A549 (cell line): ENCODE data around the gene LDLRAD4.

Experiments
- BHLHE40 ChIP-seq: IDR thresholded peaks from 2 replicates; pipeline ENCODE4 v1.6.1; 2012; ENCODE audit warnings: low read depth, low read length, inconsistent platforms
- CBX2 ChIP-seq: fragments of 200-600 bp; sonication (generic); IDR thresholded peaks from 2 replicates; pipeline ENCODE4 v1.6.1; 2016; ENCODE audit warnings: low read depth, mild to moderate bottlenecking, borderline replicate concordance
- CBX8 ChIP-seq: fragments of 200-600 bp; sonication (generic); IDR thresholded peaks from 2 replicates; pipeline ENCODE4 v1.6.1; 2016
- CHD4 ChIP-seq: fragments of 200-600 bp; sonication (generic); IDR thresholded peaks from 2 replicates; pipeline ENCODE4 v1.6.1; 2016; ENCODE audit warnings: antibody characterized with exemption, mild to moderate bottlenecking, borderline replicate concordance
- CTCF ChIP-seq: fragments of >200 bp; sonication (Bioruptor Twin); formaldehyde crosslinking; IDR thresholded peaks from 3 replicates; pipeline ENCODE4 v1.5.1; 2016
- EP300 ChIP-seq, 2 experiments: fragments of >200 bp; sonication (Bioruptor Twin); formaldehyde crosslinking; IDR thresholded peaks; 2 replicates in 1 of 2; 3 replicates in 1 of 2; pipeline ENCODE4 v1.6.1; 2016 to 2017
- GATA3 ChIP-seq: IDR thresholded peaks from 2 replicates; pipeline ENCODE4 v1.6.1; 2012; ENCODE audit warnings: borderline replicate concordance
- HDAC2 ChIP-seq: fragments of 200-600 bp; sonication (generic); IDR thresholded peaks from 2 replicates; pipeline ENCODE4 v1.6.1; 2016
- POLR2A ChIP-seq: IDR thresholded peaks from 2 replicates; pipeline ENCODE4 v1.6.1; 2012; ENCODE audit warnings: mild to moderate bottlenecking, low read length
- RAD21 ChIP-seq, 2 experiments: fragments of >200 bp in 1 of 2; sonication (Bioruptor Twin) in 1 of 2; formaldehyde crosslinking in 1 of 2; IDR thresholded peaks in 1 of 2; conservative IDR thresholded peaks in 1 of 2; 2 replicates in 1 of 2; 3 replicates in 1 of 2; pipeline ENCODE4 v1.6.1; 2012 to 2018; ENCODE audit warnings: inconsistent platforms in 1 of 2
- REST ChIP-seq: fragments of 200-600 bp; sonication (generic); IDR thresholded peaks from 2 replicates; pipeline ENCODE4 v1.6.1; 2016; ENCODE audit warnings: antibody characterized with exemption, mild to moderate bottlenecking, moderate library complexity
- TP53 ChIP-seq: fragments of 250-450 bp; sonication (Bioruptor Pico); IDR thresholded peaks from 2 replicates; pipeline ENCODE4 v1.5.0; 2021; ENCODE audit warnings: mild to moderate bottlenecking, moderate library complexity

GRCh38 chr18:13555865-13556264 lies 337.3 kb downstream of the LDLRAD4 start:
- TF ChIP-seq CTCF = no peak
- no peak for TF ChIP-seq REST
- TF ChIP-seq GATA3 = no peak
- TF ChIP-seq CBX8 = no peak
- no peak for TF ChIP-seq BHLHE40
- no peak for TF ChIP-seq HDAC2
- TF ChIP-seq POLR2A = no peak
- no peak for TF ChIP-seq EP300 (IDR thresholded peaks at IDR 0.05)
- no peak for TF ChIP-seq CBX2
- no peak for TF ChIP-seq RAD21 (conservative IDR thresholded peaks at IDR 0.05 in 1 of 2, IDR thresholded peaks at IDR 0.05 in 1 of 2)
- TF ChIP-seq CHD4 = no peak
- no peak for TF ChIP-seq TP53 (CRISPR knock-in tag)
